GM18526 (cell line): ENCODE measurements around the gene DR1.

Experiments
- POLR2A ChIP-seq: IDR thresholded peaks from 3 replicates; pipeline ENCODE4 v1.6.1; 2011; ENCODE audit not compliant: insufficient read length; ENCODE audit errors: extremely low read depth

Gene DR1

DNA sequence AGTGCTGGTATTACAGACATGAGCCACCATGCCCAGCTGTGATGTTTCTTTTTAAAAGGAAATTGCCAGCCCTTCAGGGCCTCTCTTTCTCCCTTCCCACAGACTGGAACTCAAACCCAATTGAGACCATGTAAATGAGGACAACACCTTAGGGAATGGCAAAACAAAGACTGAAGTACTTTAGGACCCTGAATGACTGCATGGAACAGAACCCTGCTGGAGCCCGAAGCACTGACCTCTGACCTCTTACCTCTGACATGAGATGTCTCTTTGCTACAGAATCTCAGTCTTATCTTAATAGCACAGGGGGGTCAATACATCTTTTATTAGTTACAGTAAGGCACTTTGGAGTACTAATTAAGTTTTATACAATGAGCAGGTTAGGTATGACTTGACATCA lies 15.5 kb upstream of the DR1 start:
- no peak for TF ChIP-seq POLR2A

- no peak for TF ChIP-seq POLR2A
These were observed 15.1 kb upstream of the DR1 start for GRCh38 chr1:93330617-93331016.

- no peak for TF ChIP-seq POLR2A
These were observed 14.3 kb upstream of the DR1 start for GRCh38 chr1:93331412-93331811.

GRCh38 chr1:93332368-93332767 lies 13.3 kb upstream of the DR1 start:
- TF ChIP-seq POLR2A = no peak

DNA sequence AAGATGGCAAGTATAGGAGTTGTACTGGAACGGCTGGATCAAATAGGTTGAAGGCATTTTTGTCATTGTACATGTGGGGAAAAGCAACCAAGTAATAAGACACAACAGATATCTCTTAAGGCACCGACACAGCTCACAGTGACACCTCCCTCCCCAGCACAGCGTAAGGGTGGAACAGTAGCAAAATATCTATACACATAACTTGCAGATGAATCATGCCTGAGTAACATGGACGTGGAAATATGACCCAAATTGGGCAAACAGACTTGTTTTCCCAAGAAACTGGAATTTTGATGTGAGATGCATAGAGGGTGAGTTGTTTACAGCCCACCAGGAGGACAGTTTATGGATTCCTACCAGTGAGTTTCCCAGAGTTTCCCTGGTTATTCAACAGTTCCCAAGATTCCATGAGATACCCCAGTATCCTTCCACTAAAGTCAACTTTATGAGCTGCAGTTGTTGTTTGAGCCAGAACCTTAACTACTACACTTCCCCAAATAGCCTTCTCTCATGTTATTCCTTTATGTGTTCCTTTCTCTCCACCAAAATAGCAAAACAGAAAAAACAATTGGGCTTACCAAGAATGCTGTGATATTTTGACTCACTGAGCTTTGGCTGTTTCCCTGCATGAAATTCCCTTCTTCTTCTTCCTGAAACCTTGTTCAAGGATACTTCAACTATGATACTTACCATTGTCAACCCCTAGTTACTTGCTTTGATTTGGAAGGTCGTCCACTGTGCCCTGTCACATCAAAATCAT lies 7.1 kb upstream of the DR1 start:
- no peak for TF ChIP-seq POLR2A

DNA sequence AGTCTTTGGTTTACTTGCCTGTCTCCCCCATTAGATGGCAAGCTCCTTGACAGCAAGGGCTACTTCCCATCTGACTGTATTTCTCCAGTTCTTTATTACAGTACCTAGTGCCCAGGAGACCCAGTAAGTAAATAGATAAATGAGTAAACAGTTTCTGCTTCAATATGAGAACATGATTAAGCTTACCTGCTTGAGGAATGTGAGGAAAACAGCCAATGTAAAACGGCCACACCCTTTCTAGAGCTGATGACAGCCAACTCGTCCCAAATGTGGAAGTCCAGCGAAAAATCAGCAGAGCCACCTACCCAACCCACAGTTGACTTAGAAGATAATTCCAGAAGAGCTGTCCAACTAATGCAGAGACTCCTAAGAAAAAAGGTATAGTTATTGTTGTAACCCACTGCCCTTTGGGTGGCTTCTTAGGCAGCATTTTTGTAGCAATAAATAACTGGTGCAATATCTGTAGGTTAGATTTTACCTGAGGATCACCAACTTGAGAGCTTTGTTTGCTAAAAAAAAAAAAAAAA lies 6.5 kb upstream of the DR1 start:
- no peak for TF ChIP-seq POLR2A

- TF ChIP-seq POLR2A = no peak
These were observed 5.6 kb upstream of the DR1 start for GRCh38 chr1:93340090-93340489.

DNA sequence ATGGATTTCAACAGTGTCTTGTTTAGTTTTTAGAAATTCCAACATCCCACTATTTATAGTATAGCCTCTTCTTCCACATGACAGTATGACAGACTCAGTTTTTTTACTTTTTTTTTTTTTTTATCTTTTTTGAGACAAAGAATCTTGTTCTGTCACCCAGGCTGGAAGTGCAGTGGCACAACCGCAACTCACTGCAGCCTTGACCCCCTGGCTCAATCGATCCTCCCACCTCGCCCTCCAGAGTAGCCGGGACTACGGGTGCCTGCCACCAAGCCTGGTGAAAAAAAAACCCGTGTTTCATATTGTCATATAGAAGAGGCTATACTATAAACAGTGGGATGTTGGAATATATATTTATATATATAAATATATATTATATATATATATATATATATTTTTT lies 1.2 kb upstream of the DR1 start:
- no peak for TF ChIP-seq POLR2A

DNA sequence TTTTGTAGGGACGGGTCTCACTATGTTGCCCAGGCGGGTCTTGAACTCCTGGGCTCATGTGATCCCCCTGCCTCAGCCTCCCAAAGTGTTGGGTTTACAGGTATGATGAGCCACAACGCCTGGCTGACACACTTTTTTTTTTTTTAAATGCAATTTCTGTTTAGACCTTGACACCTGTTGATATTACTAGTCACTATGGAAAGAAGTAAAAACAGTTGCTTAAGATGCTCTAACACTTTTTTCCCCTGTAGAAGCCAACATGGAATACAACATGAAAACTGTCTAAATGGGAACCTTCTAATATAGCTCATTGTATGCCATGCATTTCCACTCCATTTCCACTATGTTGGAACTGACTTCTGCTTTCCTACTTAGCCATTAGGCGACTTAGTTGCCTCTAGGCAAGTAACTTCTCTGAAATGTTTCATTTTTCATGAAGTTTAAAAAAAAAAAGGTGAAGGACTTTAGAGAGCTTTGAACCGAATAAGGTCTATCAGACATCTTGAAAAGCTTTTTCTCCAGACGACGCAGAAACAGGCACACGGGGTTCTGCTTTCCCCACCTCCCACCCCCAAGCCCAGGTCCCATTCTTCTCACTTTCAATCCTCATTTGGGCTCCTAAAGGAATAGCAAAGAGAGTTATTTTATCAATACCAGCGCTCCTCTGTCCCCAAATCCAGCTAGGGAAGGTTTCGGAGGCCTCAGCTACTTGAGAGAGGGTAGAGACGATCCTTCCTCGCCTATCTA lies 648 bp upstream of the DR1 start:
- TF ChIP-seq POLR2A = no peak

DNA sequence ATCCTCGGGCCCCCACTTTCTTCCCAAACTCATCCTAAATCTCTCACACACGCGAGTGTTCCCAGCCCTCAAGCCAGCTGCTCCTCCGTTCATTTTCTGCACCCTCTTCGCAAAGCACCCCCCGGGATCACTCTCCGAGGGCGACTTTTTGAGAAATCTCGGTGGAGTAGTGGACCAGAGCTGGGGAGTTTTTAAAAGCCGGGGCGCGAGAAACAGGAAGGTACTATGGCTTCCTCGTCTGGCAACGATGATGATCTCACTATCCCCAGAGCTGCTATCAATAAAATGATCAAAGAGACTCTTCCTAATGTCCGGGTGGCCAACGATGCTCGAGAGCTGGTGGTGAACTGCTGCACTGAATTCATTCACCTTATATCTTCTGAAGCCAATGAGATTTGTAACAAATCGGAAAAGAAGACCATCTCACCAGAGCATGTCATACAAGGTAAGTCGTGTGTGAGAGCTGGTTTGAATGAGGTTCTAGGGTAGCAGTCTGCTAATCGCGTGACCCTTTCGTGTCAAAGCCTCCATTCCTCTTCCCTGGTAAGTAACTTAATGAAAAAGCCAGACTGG lies 800 bp downstream of the DR1 start:
- TF ChIP-seq POLR2A = no peak

DNA sequence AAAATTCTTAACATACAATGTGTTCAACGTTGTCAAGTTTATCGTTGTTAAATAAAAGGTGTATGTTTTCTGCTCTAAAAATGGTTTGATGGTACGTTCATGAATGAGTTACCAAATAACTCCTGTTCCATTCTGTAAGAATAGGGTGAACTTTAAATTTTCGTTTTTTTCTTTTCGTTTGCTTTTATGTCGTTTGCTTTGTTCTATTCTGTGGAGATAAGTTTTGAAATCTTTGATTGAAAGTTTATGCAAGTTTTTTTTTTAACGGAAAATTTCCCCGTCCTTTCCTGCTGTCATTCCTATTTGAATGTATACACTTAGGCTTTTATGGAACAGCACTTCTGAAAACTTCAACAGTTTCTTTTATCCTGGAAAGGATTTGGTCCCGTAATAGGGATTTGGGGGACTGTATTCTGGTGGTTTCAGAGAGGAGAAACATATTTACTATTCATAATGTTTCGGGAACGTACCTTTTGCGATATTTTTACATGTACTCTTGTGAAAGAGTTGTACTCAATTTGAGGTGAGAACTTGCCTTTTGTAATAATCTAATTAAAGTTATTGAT lies 1.7 kb downstream of the DR1 start:
- no peak for TF ChIP-seq POLR2A

- no peak for TF ChIP-seq POLR2A
These were observed 2.5 kb downstream of the DR1 start for GRCh38 chr1:93348104-93348728.

- TF ChIP-seq POLR2A = no peak
These were observed 3.8 kb downstream of the DR1 start for GRCh38 chr1:93349231-93350135.

DNA sequence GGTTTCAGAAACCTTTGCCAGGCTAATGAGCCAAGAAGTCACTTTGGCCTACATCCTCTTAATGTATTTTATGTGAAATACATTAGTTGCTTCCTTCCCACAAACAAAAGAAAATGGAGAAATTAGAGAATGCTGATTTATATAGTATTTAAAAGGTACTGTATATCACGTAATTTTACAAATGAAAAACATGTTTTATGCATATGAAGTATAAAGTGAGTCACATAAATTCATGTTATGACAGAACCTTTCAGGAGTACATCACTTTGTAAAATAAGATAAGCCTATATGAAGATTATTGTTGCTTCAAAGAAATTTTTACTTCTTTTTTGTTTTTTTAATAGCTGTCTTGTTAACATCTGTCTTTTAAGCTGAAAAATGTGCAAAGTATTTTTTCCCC lies 4.6 kb downstream of the DR1 start:
- no peak for TF ChIP-seq POLR2A
